ENCODE data around the gene TRIM59. TPM values are rescaled to one million over a fixed set of nuclear protein-coding genes. Genes with fewer than 3 reads are reported as not detected.

The TRIM59 gene
- polyA plus RNA-seq, 1 of the 3 experiments (the other 2 are of a cell fraction): 4.1 TPM

- H3K4me3 ChIP-seq (ENCODE audit: low read depth in 2 of 2, low read length in 1 of 2): peak overlapping the region; percentile 79 to 96; a peak in 3 of 4 replicates
- no peaks in the 10 kb centered on the region for H3K9me2 ChIP-seq
- H3K27me3 ChIP-seq (ENCODE audit: insufficient read depth): no peaks in the 10 kb centered on the region
- H2AFZ ChIP-seq (ENCODE audit: low read depth): no peak overlapping the region
- peaks cover 24% of the 10 kb centered on the region; the same call in 1 of the 2 replicates for H4K20me1 ChIP-seq (ENCODE audit: insufficient read depth)
- DNase-seq: no peak
- peaks cover 95% of the 10 kb centered on the region for H3K79me2 ChIP-seq (ENCODE audit: insufficient read depth)
- H3K36me3 ChIP-seq (replicated peaks in 1 of 2; ENCODE audit: control insufficient read depth in 1 of 2, insufficient read depth in 2 of 2, low read length in 1 of 2): peaks cover 36% of the 10 kb centered on the region in 2 experiments
- POLR2A ChIA-PET: interaction anchor here (0.6 kb wide), 1 partner anchor 240 kb away, joined by 3 read pairs; no protein-coding TSS in a partner anchor
- H3K4me1 ChIP-seq (ENCODE audit: control insufficient read depth in 1 of 2, insufficient read depth in 2 of 2, low read depth in 1 of 2, low read length in 1 of 2): peaks cover 6 to 10% of the 10 kb centered on the region in 2 experiments; a peak in 3 of 4 replicates
- H3K9me3 ChIP-seq: no peaks in the 10 kb centered on the region
- CTCF ChIA-PET: interaction anchor here (0.6 to 1.3 kb wide), 3 partner anchors 10 to 64 kb away, joined by 3 to 8 read pairs (median 5); no protein-coding TSS in a partner anchor
- H3K4me2 ChIP-seq: peak overlapping the region; percentile 85
- peak overlapping the region; percentile 88 to 94 for H3K27ac ChIP-seq (ENCODE audit: low read depth in 2 of 2, low read length in 1 of 2)
- TF ChIP-seq TCF12 (IDR thresholded peaks at IDR 0.05) (no peak), ELF1 (IDR thresholded peaks at IDR 0.05) (no peak), SMC3 (IDR thresholded peaks at IDR 0.05; ENCODE audit: low read depth, low read length) (no peak), PBX3 (IDR thresholded peaks at IDR 0.05) (no peak), EZH2phosphoT487 (IDR thresholded peaks at IDR 0.05; ENCODE audit: borderline replicate concordance, low read depth) (peak; percentile 27; the same call in 1 of the 2 replicates), NRF1 (IDR thresholded peaks at IDR 0.05; ENCODE audit: low read depth, low read length) (no peak)
- WGBS (ENCODE audit: low lambda C conversion rate): 2% methylated on average over 2 of the region's 2 CpGs
- H3K9ac ChIP-seq: peak overlapping the region; percentile 99
- peaks cover 11% of the 10 kb centered on the region for H3F3A ChIP-seq (replicated peaks; ENCODE audit: insufficient read depth)
These were observed 46.5 kb downstream of the TRIM59 start for GRCh38 chr3:160403028-160403545.

DNA sequence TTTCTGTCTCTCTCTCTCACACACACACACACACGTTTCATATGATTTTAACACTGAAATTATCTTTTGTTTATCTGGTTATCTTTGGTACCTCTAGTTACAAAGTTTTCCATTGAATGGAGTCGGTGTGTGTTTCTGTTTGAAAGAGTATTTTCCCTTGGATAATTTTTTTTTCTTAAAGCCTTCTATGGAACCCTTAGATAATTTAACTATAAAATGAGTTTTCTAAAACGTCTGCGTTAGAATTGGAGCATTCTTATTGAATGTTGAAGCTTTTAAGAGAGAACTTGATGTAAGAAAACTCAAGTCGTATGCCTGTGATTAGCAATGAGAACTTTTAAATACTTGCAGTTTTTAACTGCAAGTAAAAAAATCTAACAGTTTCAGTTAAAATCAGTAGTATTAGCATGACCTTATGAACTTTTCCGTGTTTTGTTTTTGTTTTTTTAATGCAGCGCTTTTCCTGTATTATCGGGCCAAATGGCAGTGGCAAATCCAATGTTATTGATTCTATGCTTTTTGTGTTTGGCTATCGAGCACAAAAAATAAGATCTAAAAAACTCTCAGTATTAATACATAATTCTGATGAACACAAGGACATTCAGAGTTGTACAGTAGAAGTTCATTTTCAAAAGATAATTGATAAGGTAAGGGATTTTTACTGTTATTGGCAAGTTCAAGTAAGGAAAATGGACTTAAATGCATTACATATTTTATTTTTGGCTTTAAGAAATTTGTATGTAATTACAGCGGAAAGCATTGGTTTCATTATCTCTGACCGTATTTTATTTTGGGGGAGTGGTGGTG lies 47.2 kb downstream of the TRIM59 start:
- Histone ChIP-seq H3K9me3 (no peaks in the 10 kb centered on the region), H3K27ac (ENCODE audit: low read depth in 2 of 2, low read length in 1 of 2) (peak overlapping the region; percentile 88 to 94), H3K9ac (peak overlapping the region; percentile 99), H2AFZ (ENCODE audit: low read depth) (no peak overlapping the region), H3K27me3 (ENCODE audit: insufficient read depth) (no peaks in the 10 kb centered on the region), H3K36me3 (replicated peaks in 1 of 2; ENCODE audit: control insufficient read depth in 1 of 2, insufficient read depth in 2 of 2, low read length in 1 of 2) (peaks cover 30 to 35% of the 10 kb centered on the region in 2 experiments), H3K79me2 (ENCODE audit: insufficient read depth) (peaks cover 95% of the 10 kb centered on the region), H3K4me2 (peak overlapping the region; percentile 85), H3K4me3 (ENCODE audit: low read depth in 2 of 2, low read length in 1 of 2) (peak overlapping the region; percentile 79 to 96), H3K4me1 (ENCODE audit: control insufficient read depth in 1 of 2, insufficient read depth in 2 of 2, low read depth in 1 of 2, low read length in 1 of 2) (peaks cover 6 to 11% of the 10 kb centered on the region in 2 experiments; a peak in 3 of 4 replicates), H3K9me2 (no peaks in the 10 kb centered on the region), H4K20me1 (ENCODE audit: insufficient read depth) (peaks cover 24% of the 10 kb centered on the region; the same call in 1 of the 2 replicates), H3F3A (replicated peaks; ENCODE audit: insufficient read depth) (peaks cover 11% of the 10 kb centered on the region)
- ChIA-PET POLR2A (interaction anchor here (1.4 kb wide), 1 partner anchor 10 kb away, joined by 3 read pairs; no protein-coding TSS in a partner anchor), CTCF (interaction anchor here (1.0 to 1.6 kb wide), 4 partner anchors 11 to 239 kb away, joined by 5 to 9 read pairs (median 7); no protein-coding TSS in a partner anchor)
- 5% methylated on average over 11 of the region's 11 CpGs for WGBS (ENCODE audit: low lambda C conversion rate)
- DNase-seq: no peak
- TF ChIP-seq RFX5 (IDR thresholded peaks at IDR 0.05; ENCODE audit: low read length) (no peak), USF2 (IDR thresholded peaks at IDR 0.05; ENCODE audit: borderline replicate concordance, low read depth, low read length) (no peak), TCF12 (IDR thresholded peaks at IDR 0.05) (no peak), ELF1 (IDR thresholded peaks at IDR 0.05) (no peak), CHD2 (IDR thresholded peaks at IDR 0.05; ENCODE audit: low read length, partially characterized antibody) (no peak), REST (IDR thresholded peaks at IDR 0.05; ENCODE audit: low read depth, low read length) (no peak), RXRA (IDR thresholded peaks at IDR 0.05; ENCODE audit: borderline replicate concordance, low read depth) (no peak), FOSL2 (IDR thresholded peaks at IDR 0.05; ENCODE audit: borderline replicate concordance, low read depth) (no peak), POLR2AphosphoS5 (IDR thresholded peaks at IDR 0.05; ENCODE audit: low read depth, low read length) (no peak), USF1 (IDR thresholded peaks at IDR 0.05; ENCODE audit: borderline replicate concordance, low read depth) (no peak), EP300 (IDR thresholded peaks at IDR 0.05; ENCODE audit: borderline replicate concordance in 1 of 2, low read depth in 1 of 2, low read length in 1 of 2) (no peak), GABPA (IDR thresholded peaks at IDR 0.05; ENCODE audit: low read depth) (no peak), SMC3 (IDR thresholded peaks at IDR 0.05; ENCODE audit: low read depth, low read length) (no peak)
